Esophagus muscularis mucosa (tissue), 4 donors: ENCODE measurements around the gene OR11A1. TPM values are rescaled to one million over a fixed set of nuclear protein-coding genes. Genes with fewer than 3 reads are reported as not detected.

ENCODE experiments used
- DNase-seq: peaks from one replicate; pipeline ENCODE4 v3.0.0-alpha.2; 2017; ENCODE audit errors: extremely low spot score
- H3K27ac ChIP-seq, 4 donors: fragments of 200-600 bp; sonication (generic); replicated peaks in 1 of 4; 1 replicate in 3 of 4; 2 replicates in 1 of 4; pipeline ENCODE4 v1.5.1; 2016 to 2019; ENCODE audit warnings: mild to moderate bottlenecking in 1 of 4
- H3K27me3 ChIP-seq, 4 donors: fragments of 200-600 bp; sonication (generic); one replicate each; pipeline versions ENCODE4 v1.5.1 to v1.6.0; 2016 to 2019
- H3K36me3 ChIP-seq, 4 donors: fragments of 200-600 bp; sonication (generic); one replicate each; pipeline ENCODE4 v1.5.1; 2016 to 2019
- H3K4me1 ChIP-seq, 4 donors: fragments of 200-600 bp; sonication (generic); one replicate each; pipeline ENCODE4 v1.5.1; 2016 to 2019
- H3K4me3 ChIP-seq, 4 donors: fragments of 200-600 bp; sonication (generic); 1 replicate in 2 of 4; 2 replicates in 2 of 4; pipeline ENCODE4 v1.5.1; 2016 to 2019; ENCODE audit warnings: mild to moderate bottlenecking in 4 of 4, moderate library complexity in 1 of 4
- H3K9me3 ChIP-seq, 4 donors: fragments of 200-600 bp; sonication (generic); 1 replicate in 3 of 4; 2 replicates in 1 of 4; pipeline ENCODE4 v1.5.1; 2016 to 2019
- EP300 ChIP-seq: sonication (generic); formaldehyde crosslinking; IDR thresholded peaks from one replicate; pipeline ENCODE4 v1.6.1; 2017; ENCODE audit warnings: antibody characterized with exemption
- POLR2A ChIP-seq: fragments of 450-650 bp; IDR thresholded peaks from one replicate; pipeline ENCODE4 v1.6.1; 2017; ENCODE audit warnings: antibody characterized with exemption, moderate library complexity, mild to moderate bottlenecking, low read depth
- POLR2AphosphoS5 ChIP-seq, 2 donors: sonication (generic); formaldehyde crosslinking; IDR thresholded peaks; one replicate each; pipeline ENCODE4 v1.6.1; 2017; ENCODE audit warnings: antibody characterized with exemption in 2 of 2
- WGBS: methylation state at CpG from one replicate; pipeline ENCODE4 v1.1.5; 2018; 5-methylcytosine and 5-hydroxymethylcytosine counted together
- intact Hi-C: fragments of 100-400 bp; cut with DNase I; formaldehyde crosslinking; loops from one replicate; pipeline ENCODE4 v1.15.1; 2023
- total RNA-seq, 4 donors: library from RNA; depleted of rRNA; stranded (reverse); fragments of >200 nt; gene quantifications; one replicate each; pipeline versions ENCODE4 v1.1.0 to v1.2.1, GENCODE V29; 2016
- TF ChIP-seq, protein P1 (sequence below), 3 experiments: fragments of 200-600 bp in 2 of 3; fragments of 450-650 bp in 1 of 3; sonication (generic) in 2 of 3; IDR thresholded peaks; one replicate each; pipeline ENCODE4 v1.5.1; 2017 to 2019; ENCODE audit warnings: antibody characterized with exemption in 3 of 3, mild to moderate bottlenecking in 2 of 3, moderate library complexity in 1 of 3

The OR11A1 gene
- total RNA-seq, 4 donors from 2014 or later, result not detected

DNA sequence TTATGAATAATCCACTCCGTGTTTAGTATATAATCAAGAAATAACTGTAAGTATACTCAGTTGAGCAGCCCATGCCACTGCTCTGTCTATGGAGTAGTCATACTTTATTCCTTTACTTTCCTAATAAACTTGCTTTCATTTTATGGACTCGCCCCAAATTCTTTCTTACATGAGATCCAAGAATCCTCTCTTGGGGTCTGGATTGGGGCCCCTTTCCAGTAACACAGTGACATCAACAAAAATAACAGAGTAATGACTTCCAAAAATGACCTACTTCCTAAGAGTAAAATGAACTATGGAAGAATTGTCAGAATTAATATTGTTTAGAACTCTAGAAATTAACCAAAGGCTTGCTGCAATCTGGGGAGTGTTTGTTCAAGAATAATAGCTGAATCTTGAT, 8.9 kb upstream of the OR11A1 start:
- Histone ChIP-seq H3K27me3 (peaks cover 0 to 2% (median 0%) of the 10 kb centered on the region in 4 donors), H3K4me1 (no peaks in the 10 kb centered on the region), H3K4me3 (no peak overlapping the region), H3K27ac (no peak overlapping the region), H3K9me3 (no peaks in the 10 kb centered on the region), H3K36me3 (no peaks in the 10 kb centered on the region)
- WGBS, result 86% methylated on average over 2 of the region's 2 CpGs
- no peak for DNase-seq
- intact Hi-C loops, result no loop called here
- TF ChIP-seq EP300 (no peak), POLR2A (no peak), POLR2AphosphoS5 (IDR thresholded peaks at IDR 0.05) (no peak)
- TF ChIP-seq, protein P1, sequence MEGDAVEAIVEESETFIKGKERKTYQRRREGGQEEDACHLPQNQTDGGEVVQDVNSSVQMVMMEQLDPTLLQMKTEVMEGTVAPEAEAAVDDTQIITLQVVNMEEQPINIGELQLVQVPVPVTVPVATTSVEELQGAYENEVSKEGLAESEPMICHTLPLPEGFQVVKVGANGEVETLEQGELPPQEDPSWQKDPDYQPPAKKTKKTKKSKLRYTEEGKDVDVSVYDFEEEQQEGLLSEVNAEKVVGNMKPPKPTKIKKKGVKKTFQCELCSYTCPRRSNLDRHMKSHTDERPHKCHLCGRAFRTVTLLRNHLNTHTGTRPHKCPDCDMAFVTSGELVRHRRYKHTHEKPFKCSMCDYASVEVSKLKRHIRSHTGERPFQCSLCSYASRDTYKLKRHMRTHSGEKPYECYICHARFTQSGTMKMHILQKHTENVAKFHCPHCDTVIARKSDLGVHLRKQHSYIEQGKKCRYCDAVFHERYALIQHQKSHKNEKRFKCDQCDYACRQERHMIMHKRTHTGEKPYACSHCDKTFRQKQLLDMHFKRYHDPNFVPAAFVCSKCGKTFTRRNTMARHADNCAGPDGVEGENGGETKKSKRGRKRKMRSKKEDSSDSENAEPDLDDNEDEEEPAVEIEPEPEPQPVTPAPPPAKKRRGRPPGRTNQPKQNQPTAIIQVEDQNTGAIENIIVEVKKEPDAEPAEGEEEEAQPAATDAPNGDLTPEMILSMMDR (IDR thresholded peaks at IDR 0.05), result no peak

DNA sequence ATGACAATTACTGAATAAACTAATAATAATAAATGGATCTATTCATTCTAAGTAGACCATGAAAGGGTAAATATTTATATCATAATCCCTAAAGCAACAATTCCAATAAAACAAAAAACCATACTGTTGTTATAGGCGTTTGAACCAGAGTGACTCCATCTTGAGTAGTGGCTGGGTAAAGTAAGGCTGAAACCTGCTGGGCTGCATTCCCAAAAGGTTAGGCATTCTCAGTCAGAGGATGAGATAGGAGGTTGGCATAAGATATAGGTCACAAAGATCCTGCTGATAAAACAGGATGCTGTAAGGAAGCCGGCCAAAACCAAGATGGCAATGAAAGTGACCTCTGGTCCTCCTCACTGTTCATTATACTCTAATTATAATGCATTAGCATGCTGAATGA, 8.4 kb upstream of the OR11A1 start:
- no peaks in the 10 kb centered on the region for H3K36me3 ChIP-seq
- H3K9me3 ChIP-seq, result no peaks in the 10 kb centered on the region
- TF ChIP-seq EP300 (no peak), POLR2A (no peak), POLR2AphosphoS5 (IDR thresholded peaks at IDR 0.05) (no peak)
- TF ChIP-seq, protein P1 (IDR thresholded peaks at IDR 0.05), result no peak
- H3K4me1 ChIP-seq, result no peaks in the 10 kb centered on the region
- WGBS, result 80% methylated on average over 2 of the region's 2 CpGs
- no peak for DNase-seq
- H3K4me3 ChIP-seq, result no peak overlapping the region
- H3K27ac ChIP-seq, result no peak overlapping the region
- intact Hi-C loops, result no loop called here
- H3K27me3 ChIP-seq, result peaks cover 0 to 2% (median 0%) of the 10 kb centered on the region in 4 donors

DNA sequence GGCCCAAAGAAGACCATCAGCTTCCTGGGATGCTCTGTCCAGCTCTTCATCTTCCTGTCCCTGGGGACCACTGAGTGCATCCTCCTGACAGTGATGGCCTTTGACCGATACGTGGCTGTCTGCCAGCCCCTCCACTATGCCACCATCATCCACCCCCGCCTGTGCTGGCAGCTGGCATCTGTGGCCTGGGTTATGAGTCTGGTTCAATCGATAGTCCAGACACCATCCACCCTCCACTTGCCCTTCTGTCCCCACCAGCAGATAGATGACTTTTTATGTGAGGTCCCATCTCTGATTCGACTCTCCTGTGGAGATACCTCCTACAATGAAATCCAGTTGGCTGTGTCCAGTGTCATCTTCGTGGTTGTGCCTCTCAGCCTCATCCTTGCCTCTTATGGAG, 5.2 kb upstream of the OR11A1 start:
- Histone ChIP-seq H3K4me1 (no peaks in the 10 kb centered on the region), H3K27me3 (peaks cover 0 to 5% (median 0%) of the 10 kb centered on the region in 4 donors), H3K27ac (no peak overlapping the region), H3K4me3 (no peak overlapping the region), H3K9me3 (no peaks in the 10 kb centered on the region), H3K36me3 (no peaks in the 10 kb centered on the region)
- intact Hi-C loops, result no loop called here
- WGBS, result 86% methylated on average over 6 of the region's 6 CpGs
- no peak for TF ChIP-seq POLR2A
- TF ChIP-seq POLR2AphosphoS5 (IDR thresholded peaks at IDR 0.05), result no peak
- TF ChIP-seq, protein P1 (IDR thresholded peaks at IDR 0.05), result no peak
- no peak for TF ChIP-seq EP300
- DNase-seq, result no peak

DNA sequence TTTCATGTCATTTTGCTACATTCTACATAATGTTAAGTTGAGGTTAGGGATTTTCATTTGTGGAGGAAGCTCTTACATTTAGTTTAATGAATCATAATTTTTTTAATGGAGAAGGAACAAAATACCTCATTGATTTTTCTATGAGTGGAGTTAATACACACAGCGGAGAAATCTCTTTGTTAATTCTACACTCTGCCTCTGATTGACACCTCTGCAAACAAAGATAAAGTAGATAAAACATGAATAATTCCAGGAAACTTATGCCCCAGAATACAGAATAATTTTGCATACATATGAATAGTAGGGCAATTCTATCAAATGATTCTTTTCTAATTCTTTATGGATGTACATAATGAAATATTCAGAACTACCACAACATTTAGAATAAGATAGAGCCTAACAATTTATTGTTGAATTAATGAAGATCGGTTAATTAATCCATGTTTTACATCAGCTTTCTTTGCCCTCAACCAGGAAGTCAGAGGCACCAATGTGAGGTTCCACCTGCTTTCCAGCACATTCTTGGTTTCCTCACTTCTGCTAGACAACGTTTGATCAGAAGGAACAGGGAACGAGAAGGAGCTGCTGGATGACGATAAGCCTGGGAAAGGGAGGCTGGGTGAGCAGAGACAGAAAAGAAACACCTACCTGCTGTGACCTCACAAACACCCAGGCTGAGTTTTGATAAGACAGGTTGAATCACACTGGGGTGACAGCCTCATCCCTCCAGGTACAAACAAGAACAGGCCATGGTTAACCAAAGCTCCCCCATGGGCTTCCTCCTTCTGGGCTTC, 4.3 kb upstream of the OR11A1 start:
- no peak for TF ChIP-seq POLR2A
- TF ChIP-seq EP300, result no peak
- TF ChIP-seq, protein P1 (IDR thresholded peaks at IDR 0.05), result no peak
- TF ChIP-seq POLR2AphosphoS5 (IDR thresholded peaks at IDR 0.05), result no peak
- H3K4me1 ChIP-seq, result no peaks in the 10 kb centered on the region
- no peaks in the 10 kb centered on the region for H3K36me3 ChIP-seq
- no peak overlapping the region for H3K4me3 ChIP-seq
- intact Hi-C loops, result no loop called here
- DNase-seq, result no peak
- no peaks in the 10 kb centered on the region for H3K9me3 ChIP-seq
- H3K27me3 ChIP-seq, result peaks cover 0 to 5% (median 0%) of the 10 kb centered on the region in 4 donors
- WGBS, result 92% methylated on average over 5 of the region's 5 CpGs
- H3K27ac ChIP-seq, result no peak overlapping the region
